ENCODE measurements around the gene KIF1B.

The KIF1B gene

DNA sequence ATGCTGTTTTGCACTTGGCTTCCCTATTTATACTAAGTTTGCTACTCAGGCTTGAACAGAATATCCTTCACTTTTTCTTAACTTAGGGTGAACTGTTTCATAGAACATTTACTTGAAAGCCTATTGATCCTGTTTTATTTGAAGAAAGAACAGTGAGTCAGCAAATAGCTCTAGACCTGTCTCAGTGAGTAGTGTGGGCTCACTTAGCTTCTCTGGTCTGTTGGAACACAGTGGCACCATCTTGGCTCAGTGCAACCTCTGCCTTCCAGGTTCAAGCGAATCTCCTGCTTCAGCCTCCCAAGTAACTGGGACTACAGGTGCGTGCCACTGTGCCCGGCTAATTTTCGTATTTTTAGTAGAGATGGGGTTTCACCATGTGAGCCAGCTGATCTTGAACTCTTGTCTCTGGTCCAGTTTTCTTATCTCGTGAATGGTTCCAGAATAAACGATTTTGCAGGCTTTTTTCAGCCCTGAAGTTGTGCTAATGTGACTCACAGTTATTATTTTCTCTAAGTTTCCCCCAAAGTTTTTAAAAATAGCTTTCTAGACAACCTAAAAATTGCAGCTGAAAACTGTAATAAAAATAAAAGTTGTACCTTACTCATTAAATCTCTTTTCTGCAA lies 76.8 kb downstream of the KIF1B start:
- no peak for DNase-seq

DNA sequence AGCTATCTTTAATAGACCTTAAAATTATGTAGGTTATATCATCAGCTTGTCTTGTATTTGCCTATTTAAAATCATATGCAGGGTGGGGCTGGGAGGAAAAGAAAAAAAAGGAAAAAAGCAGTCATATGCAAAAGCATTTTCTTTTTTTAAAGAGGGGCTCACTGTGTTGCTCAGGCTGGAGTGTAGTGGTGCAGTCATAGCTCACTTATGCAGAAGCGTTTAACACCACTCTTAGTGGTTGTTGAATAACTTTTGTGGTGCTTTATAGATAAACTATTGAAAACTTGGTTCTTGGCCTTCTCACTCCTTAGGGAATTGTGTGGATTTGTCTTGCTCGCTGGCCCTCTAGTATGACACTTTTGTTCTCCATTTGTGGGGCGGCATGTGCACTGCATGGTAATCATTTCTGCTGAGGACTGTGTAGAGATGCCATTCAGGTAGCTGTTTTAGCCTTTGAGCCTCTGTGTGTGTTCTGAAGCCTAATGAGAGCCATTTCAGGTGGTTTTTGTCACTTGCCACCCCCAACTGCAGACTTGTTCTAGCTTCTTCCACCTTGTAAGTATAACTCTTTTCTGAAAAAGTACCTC lies 77.8 kb downstream of the KIF1B start:
- no peak for DNase-seq

DNA sequence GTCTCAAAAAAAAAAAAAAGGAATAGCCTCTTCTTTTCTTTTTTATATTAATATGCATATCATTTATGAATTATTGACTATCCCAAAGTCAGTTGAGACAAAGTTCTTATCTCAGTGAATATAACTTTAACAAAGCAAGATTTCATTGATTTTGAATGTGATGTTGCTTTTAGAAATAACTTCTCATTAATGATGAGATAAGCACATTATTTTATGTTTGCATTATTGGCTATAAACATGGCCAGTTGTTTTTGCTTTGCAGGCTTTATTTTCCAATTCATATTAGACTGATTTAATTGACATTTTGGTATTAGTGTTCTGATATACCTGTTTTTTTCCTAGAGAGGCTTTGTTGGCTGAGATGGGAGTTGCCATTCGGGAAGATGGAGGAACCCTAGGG lies 81.3 kb downstream of the KIF1B start:
- no peak for DNase-seq

DNA sequence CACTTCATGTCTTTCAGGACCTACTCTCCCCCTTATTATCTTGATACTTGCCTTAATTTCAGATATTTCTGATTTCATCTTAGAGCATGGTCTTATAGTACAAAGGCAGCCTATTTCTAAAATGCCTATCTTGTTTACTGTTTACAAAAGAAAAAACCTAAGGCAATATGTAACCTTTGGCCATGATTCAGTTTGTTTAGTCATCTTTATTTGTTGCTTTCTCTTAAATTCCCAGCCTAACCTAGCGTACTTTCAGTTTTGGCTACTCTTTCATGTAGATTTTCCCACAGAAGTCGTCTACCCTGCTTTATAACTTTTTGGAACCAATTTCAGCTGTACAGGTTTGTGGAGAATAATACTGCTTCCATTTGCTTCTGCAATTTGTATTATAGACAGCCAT lies 81.8 kb downstream of the KIF1B start:
- no peak for DNase-seq

DNA sequence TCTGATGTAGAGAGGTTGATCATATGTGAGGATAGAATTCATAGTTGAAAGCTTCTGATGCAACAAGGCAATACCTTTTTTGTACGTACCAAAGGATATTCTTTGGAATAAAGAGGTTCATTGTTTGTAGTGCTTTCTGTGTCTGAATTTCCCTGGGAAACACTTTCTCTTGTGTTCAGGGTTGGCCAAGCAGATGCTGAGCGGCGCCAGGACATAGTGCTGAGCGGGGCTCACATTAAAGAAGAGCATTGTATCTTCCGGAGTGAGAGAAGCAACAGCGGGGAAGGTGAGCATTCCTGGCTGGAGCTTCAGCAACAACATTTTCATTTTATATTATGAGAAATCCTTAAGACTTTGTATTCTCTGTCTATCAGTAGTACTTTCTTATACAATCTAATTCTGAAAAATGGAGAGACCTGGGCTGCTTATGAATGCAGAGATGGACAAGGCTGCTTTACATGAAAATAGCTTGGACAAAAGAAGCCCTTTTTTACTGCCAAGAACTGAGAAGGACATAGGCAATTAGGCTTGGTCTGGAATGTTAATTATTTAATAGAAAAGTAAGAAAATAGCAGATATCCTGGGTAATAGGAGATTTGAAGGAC lies 85.2 kb downstream of the KIF1B start:
- no peak for DNase-seq

DNA sequence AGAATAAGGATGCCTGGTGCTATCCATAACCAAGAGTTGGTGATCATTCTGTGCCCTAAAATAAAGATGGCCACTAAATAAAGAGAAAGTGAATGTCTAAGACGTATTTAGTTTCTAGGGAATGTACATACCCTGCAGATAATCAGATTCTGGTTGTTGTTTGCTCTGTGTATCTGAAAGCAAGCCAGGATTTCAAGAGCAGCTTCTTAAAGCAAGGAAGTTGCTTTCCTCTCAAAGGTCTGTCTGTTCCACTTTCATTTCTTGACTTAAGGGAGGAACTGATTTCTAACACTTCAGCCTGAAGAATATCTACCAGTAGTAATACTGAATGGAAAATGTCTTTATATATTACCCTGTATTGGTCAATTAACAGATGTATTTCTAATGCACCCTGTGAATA lies 88.8 kb downstream of the KIF1B start:
- DNase-seq, result no peak

DNA sequence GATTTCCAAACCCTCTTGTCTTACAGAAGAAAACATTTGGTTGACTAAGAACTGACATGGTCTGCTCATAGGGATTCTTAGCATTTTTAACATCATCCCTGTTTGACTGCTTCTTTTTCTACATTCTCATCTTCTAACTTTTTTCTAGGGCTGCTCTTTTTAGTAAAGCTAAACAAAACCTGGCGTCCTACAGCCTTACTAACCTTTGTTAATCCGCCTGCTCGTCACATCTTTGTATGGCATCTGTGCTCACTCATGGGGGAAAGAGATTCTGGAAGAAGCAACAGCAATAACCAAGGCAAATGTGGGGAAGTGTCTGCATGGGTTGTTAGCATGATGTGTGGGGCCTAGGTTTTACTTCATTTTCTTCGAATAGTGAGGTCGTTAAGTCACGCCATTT lies 92.0 kb downstream of the KIF1B start:
- no peak for DNase-seq

DNA sequence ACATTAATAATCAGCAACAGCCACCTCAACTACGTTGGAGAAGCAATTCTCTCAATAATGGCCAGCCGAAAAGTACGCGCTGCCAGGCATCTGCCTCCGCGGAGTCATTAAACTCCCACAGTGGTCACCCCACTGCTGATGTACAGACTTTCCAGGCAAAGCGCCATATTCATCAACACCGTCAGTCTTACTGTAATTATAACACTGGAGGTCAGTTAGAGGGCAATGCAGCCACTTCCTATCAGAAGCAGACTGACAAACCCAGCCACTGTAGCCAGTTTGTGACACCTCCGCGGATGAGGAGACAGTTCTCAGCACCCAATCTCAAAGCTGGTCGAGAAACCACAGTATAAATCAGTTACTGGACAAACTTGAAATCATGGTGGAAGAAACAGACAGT lies 93.9 kb downstream of the KIF1B start:
- no peak for DNase-seq

DNA sequence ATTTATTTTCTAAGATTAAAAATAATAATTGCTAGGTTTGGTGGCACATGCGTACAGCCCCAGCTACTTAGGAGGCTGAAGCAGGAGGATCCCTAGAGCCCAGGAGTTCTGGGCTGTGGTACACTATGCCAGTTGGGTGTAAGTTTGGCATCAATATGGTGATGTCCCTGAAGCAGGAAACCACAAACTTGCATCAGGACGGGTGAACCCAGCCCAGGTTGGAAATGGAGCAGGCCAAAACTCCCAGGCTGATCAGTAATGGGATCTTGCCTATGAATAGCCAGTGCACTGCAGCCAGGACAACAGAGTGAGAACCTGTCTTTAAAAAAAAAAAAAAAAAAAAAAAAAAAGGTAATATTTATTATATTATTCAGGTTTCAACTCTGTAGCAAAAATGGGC lies 96.1 kb downstream of the KIF1B start:
- DNase-seq, result no peak

DNA sequence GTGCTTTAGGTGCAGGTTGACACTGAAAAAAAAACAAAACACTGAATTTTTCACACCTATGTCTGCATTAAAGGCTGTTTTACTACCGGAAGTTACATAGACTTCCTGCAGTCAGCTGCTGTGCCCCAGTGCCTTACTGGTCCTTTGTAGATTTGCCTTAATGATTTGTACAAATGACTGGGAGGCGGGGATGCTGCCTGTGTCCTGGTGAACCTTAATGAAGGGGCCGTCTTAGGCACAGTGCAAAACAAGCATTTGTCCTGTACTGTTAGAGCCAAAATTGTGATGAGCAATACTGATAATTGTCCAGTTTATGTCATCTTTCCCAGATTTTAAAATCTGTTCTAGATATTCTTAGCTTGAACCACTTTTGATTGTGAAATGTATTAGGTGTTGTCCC lies 97.6 kb downstream of the KIF1B start:
- DNase-seq, result no peak

DNA sequence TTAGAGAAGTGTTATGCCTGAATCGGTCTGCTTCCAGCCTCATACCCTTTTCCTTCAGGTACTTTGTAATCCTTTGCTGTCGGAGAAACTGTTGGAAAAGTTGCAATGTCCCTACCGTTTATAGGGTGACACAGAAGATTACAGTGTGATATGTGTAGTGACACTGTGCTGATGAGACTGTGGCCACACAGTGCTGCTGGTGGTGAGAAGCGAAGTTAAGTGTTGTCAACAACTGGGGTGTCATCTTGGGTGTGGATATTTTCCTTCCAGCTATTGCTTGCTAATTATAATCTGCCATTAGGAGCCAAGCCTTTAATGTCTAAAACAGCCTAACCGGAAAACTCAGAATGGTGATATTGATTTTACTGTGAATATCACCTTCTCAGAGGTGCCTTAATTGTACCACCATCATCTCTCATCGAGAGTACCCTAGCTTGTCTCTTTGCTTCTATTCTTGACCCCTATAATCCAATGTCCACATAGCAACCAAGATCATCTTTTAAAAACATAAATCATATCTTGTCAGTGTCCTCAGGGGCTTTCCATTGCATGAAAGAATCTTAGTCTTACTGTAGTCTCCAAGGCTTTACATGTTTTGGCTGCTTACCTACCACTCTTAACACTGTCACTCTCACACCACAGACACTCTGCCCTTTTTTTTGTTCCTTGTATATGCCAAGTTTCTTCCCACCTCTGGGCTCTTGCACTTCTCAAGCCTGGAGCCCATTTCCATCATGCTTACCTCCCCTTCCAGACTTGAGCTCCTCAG lies 99.1 kb downstream of the KIF1B start:
- no peak for DNase-seq

DNA sequence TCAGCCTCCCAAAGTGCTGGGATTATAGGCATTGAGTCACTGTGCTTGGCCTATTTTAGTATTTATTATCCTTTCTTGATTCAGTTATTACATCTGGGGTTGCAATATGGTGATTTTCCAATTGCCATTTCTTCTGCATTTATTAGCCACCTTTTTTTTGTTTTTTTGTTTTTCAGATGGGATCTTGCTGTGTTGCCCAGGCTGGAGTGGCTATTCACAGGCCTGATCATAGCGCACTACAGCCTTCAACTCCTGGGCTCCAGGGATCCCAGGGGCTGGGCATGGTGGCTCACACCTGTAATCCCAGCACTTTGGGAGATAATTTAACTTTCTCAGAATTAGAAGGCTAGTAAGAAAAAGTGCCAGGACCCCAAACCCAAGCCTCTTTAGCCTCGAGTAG lies 106.4 kb downstream of the KIF1B start:
- no peak for DNase-seq

DNA sequence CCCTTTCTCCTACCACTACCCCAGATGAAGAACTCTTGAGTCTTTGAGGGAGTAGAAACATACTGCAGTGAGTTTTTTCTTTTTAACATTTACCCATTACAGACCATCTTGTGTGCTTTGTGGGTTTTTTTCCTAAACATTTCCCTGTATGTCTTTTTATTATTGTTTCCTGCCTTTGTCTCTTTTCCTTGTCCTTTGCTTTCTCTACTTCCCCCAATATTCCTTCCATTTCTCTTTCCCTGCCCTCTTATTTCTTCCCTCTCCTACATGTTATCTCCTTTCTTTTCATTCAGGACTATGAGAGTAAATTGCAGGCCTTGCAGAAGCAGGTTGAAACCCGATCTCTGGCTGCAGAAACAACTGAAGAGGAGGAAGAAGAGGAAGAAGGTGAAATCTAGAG lies 109.4 kb downstream of the KIF1B start:
- no peak for DNase-seq

DNA sequence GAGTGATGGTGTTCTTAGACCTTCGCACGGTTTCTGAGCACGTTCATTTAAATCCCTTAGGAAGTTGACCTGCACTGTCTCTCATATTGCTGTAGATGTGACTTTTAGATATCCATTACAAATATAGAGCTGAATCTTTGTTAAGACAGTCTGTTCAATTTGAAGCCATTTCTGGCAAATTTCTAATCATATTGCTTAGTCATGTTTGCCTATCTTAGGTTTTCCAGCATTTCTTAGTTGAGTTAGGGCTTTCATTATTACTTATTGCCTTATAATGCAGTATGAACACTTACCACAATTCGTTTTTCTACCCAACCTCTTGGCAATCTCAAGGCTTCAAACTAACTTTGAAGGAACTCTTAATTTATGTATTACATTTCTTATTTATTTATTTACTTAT lies 110.0 kb downstream of the KIF1B start:
- no peak for DNase-seq

DNA sequence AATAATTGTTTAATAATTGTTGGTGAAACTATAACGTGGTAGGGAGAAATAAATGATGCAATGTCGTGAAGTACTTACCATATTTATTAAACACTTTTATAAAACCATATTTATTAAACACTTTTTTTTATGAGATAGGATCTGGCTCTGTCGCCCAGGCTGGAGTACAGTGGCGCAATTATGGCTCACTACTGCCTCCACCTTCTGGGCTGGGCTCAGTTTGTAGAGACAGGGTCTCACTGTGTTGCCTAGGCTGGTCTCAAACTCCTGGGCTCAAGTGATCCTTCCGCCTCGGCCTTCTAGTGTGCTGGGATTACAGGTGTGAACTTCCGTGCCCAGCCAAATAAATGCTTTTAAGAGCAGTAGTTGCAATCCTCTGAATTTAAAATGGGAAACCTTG lies 112.5 kb downstream of the KIF1B start:
- no peak for DNase-seq

DNA sequence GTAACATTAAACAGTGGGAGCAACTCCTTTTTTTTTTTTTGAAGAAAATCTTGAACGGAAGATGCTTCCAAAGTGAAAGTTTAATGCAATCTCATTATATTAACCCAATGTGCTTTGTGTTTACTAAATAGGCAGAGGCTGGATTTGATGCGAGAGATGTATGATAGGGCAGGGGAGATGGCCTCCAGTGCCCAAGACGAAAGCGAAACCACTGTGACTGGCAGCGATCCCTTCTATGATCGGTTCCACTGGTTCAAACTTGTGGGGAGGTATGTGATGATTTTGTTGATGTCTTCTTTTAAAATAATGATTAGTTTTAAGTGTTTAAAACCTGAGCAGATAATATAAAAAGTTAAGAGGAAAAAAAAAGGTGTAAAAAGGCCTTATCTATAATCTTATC lies 114.3 kb downstream of the KIF1B start:
- no peak for DNase-seq

DNA sequence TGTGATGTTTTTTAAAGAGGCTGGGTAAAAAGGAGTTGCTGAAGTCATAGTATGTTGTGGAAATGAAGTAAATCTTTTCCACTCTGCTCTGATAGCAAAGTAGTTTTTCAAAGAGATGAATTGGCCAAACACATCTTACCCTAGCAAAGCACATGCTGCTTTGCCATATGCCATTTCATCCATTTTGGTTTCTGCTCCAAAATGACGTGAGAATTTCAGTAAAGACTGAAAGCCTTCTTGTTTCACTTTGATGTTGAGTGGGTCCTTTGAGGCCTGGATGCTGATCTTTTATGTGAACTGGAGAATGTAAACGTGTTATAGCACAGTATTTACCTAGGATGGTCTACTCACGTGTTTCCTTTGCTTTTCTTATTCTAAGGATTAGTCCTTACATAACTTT lies 115.2 kb downstream of the KIF1B start:
- DNase-seq, result no peak

DNA sequence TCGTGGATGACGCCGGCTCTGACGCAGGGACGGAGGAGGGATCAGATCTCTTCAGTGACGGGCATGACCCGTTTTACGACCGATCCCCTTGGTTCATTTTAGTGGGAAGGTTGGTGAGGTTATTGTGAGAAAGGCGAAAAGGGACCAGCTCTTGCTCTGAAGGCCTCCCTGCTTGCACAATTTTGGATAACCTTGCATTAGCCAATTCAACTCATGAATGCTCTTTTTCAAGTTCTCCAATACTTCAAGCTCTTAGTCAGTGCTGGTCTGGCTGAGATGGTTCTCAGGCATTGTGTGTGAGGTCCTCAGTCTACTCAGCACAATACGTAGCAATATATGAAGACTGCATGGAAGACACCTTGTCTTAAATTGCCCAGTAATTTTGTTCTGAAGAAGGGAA lies 115.9 kb downstream of the KIF1B start:
- DNase-seq, result no peak

DNA sequence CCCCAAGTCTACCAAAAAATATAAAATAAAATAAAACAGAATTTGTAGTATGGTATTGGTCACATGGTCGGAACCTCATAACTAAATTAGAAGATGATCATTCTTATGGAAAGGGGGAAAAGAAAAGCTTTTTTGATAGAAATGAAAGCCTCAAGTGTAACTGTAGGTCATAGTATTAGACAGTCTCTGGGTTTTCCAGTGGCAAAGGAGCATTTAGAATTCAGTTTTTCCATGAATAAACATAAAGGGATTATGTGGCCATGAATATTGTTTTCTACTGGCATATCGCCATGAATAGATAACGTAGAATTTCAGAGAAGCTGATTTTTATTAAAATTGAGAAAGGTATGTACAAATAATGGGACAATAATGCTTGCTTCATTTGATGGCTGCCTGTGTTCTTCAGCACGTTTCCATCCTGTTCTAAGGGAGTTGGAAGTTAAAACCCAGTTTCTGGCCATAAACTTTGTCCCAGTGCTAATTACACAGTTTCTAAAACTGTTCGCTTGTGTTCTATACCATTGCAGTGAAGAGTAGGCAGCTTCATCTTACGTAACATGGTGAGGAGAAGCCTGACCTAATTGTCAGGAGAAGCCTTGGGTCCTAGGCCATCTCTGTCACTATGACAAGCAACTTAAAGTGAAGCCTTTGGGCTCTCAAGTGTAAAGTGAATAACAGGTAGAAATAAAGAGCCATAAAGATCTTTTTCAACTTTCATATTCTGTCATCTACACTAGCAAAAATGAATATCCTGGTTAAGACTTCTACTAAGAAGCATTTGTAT lies 118.0 kb downstream of the KIF1B start:
- DNase-seq, result no peak

DNA sequence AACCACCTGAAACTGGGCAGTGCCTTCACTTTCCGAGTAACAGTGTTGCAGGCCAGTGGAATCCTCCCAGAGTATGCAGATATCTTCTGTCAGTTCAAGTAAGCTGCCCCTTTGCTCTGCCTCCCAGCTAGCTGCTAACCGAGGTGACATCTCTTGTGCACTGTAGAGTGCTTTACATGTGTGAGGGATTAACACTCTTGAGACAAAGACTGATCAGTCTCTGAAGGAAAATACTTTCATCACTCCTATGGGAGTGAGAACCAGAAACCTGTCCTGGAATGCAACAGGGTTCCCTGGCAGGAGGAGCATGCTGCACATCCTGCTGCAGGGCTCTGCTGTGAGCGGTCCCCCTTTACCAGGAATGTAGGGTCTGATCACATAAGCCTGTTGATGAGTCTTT lies 127.1 kb downstream of the KIF1B start:
- no peak for DNase-seq

DNA sequence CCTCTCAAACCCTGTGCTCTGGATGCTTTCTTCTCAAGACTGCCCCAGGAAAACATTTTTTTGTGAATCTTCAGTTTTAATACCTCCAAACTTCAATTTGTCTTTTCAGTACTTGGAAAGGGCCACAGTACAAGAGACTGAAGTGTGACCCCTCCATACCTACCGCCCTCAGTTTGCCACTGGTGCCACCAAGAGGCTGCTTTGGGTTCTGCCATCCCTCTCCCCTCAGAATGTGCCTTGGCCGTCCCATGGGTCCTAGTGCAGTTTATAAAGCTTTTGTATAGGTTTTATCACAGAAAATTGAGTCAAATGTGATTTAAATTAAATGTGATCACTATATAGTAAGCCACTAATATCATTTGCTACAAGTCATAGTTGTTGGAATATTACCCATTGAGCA lies 127.7 kb downstream of the KIF1B start:
- DNase-seq, result peak; percentile 41

DNA sequence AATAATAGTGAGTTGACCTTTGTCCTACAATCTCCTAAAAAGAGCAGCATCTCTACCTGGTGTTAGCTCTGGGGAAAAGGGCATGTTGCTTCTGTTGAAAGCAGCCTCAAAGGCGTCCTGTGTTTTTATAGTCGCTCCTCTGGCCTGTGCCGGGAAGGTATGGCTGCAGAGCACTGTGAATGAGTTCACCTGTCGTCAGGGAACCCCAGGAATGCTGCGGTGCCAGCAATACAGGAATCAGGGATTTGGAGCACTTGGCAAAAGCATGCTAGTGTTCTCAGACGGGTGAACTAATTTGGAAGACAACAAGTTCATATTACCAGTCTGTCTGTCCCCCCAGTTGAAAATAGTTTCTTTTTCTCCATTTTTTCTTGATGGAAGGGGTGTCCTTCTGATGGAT lies 128.2 kb downstream of the KIF1B start:
- DNase-seq, result no peak

DNA sequence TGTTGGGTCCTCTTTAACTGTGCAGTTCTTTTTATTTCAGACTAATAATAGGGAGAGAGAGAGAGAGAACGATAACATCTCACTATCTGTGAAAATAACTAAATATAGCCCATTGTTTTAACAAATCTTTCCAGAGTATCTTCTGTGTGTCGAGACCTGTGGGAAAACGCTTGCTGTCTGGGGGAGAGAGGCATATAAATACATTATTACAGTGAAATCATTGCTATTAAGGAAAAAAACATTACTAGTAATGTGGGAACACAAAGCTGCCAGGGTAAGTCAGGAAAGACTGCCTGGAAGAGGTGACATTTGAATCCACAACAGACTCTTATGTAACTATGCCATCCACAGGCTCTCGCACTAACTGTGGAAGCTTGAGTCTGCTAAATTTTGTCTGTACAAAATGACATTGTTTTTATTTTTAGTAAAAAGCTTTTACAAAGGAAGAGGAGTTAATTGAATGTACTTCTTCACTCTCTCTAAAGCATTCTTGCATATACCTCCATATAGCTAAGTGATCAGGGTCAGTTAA lies 128.7 kb downstream of the KIF1B start:
- no peak for DNase-seq
